H4 (cell line): ENCODE data around the gene STAT1. TPM values are rescaled to one million over a fixed set of nuclear protein-coding genes. Genes with fewer than 3 reads are reported as not detected.
A peak's percentile ranks its signal among the peaks of the same experiment; 100 is the strongest.

Source experiments
- DNase-seq: peaks from one replicate; pipeline ENCODE4 v3.0.0-alpha.2; 2015; ENCODE audit warnings: low spot score
- total RNA-seq: library from RNA; depleted of rRNA; stranded (reverse); fragments of >200 nt; shearing (Covaris generic); gene quantifications from 2 replicates; pipeline ENCODE4 v1.2.3, GENCODE V29; 2014

The STAT1 gene
- total RNA-seq, 1 experiment from 2014 or later = 110 TPM

GRCh38 chr2:190981733-190982132, 32.2 kb downstream of the STAT1 start:
- no peak for DNase-seq

GRCh38 chr2:190981333-190981732, 32.6 kb downstream of the STAT1 start:
- no peak for DNase-seq

GRCh38 chr2:190980630-190981209, 33.3 kb downstream of the STAT1 start:
- no peak for DNase-seq

- peak; percentile 67 for DNase-seq
Measured at GRCh38 chr2:190979906-190980629, 33.9 kb downstream of the STAT1 start.

GRCh38 chr2:190978389-190979053, 35.5 kb downstream of the STAT1 start:
- no peak for DNase-seq

GRCh38 chr2:190977505-190977904, 36.5 kb downstream of the STAT1 start:
- DNase-seq = no peak

GRCh38 chr2:190976521-190976920, 37.5 kb downstream of the STAT1 start:
- DNase-seq = no peak

GRCh38 chr2:190974629-190975361, 39.2 kb downstream of the STAT1 start:
- DNase-seq = no peak

GRCh38 chr2:190973726-190974628, 40.0 kb downstream of the STAT1 start:
- DNase-seq = no peak

- no peak for DNase-seq
Measured at GRCh38 chr2:190973262-190973661, 40.7 kb downstream of the STAT1 start.

GRCh38 chr2:190972846-190973245, 41.1 kb downstream of the STAT1 start:
- DNase-seq = no peak

- DNase-seq = no peak
Measured at GRCh38 chr2:190972213-190972612, 41.8 kb downstream of the STAT1 start.

GRCh38 chr2:190970873-190971506, 43.0 kb downstream of the STAT1 start:
- no peak for DNase-seq

GRCh38 chr2:190970160-190970559, 43.8 kb downstream of the STAT1 start:
- no peak for DNase-seq

GRCh38 chr2:190968522-190968921, 45.4 kb downstream of the STAT1 start:
- no peak for DNase-seq

- DNase-seq = no peak
Measured at GRCh38 chr2:190965580-190966222, 48.3 kb downstream of the STAT1 start.

GRCh38 chr2:190964170-190964795, 49.7 kb downstream of the STAT1 start:
- no peak for DNase-seq

- DNase-seq = no peak
Measured at GRCh38 chr2:190963088-190963487, 50.9 kb downstream of the STAT1 start.

- DNase-seq = no peak
Measured at GRCh38 chr2:190961918-190962487, 52.0 kb downstream of the STAT1 start.
